Activated T-cell treated with anti-CD3 and anti-CD28 coated beads for 24 hours (primary cell): ENCODE measurements around the gene PGLYRP1.

Experiments used
- DNase-seq: peaks from one replicate; pipeline ENCODE4 v3.0.0-alpha.2; 2020; ENCODE audit warnings: low read depth

Gene PGLYRP1

GRCh38 chr19:46000491-46001246 lies 22.2 kb downstream of the PGLYRP1 start:
- DNase-seq: peak; percentile 45

GRCh38 chr19:45999653-46000121 lies 23.2 kb downstream of the PGLYRP1 start:
- DNase-seq: no peak

GRCh38 chr19:45998834-45999233 lies 24.0 kb downstream of the PGLYRP1 start:
- no peak for DNase-seq

- no peak for DNase-seq
These were observed 25.9 kb downstream of the PGLYRP1 start for GRCh38 chr19:45996933-45997332.

GRCh38 chr19:45995715-45996385 lies 27.0 kb downstream of the PGLYRP1 start:
- DNase-seq: no peak

GRCh38 chr19:45994998-45995714 lies 27.7 kb downstream of the PGLYRP1 start, which contains the start of gene CCDC61:
Gene CCDC61 (plus strand): TSS chr19:45995467. CDS start chr19:46003019, 7,552 bp downstream.
- DNase-seq: peak; percentile 95

GRCh38 chr19:45994456-45994997 lies 28.3 kb downstream of the PGLYRP1 start:
- DNase-seq: no peak

- no peak for DNase-seq
These were observed 32.6 kb downstream of the PGLYRP1 start for GRCh38 chr19:45990113-45990728.

- DNase-seq: no peak
These were observed 37.5 kb downstream of the PGLYRP1 start for GRCh38 chr19:45985321-45985720.

GRCh38 chr19:45981350-45981749 lies 41.5 kb downstream of the PGLYRP1 start:
- no peak for DNase-seq

GRCh38 chr19:45978156-45978555 lies 44.7 kb downstream of the PGLYRP1 start:
- DNase-seq: no peak

GRCh38 chr19:45976178-45976577 lies 46.7 kb downstream of the PGLYRP1 start:
- no peak for DNase-seq

- no peak for DNase-seq
These were observed 47.4 kb downstream of the PGLYRP1 start for GRCh38 chr19:45975306-45976070.

GRCh38 chr19:45973553-45974338 lies 49.1 kb downstream of the PGLYRP1 start, which contains the start of gene NOVA2:
Gene NOVA2 (minus strand): TSS chr19:45973865. CDS start chr19:45973351, 514 bp downstream.
- peak; percentile 25 for DNase-seq

GRCh38 chr19:45972947-45973540 lies 49.8 kb downstream of the PGLYRP1 start:
- DNase-seq: no peak

- DNase-seq: no peak
These were observed 50.5 kb downstream of the PGLYRP1 start for GRCh38 chr19:45972081-45972946.

- no peak for DNase-seq
These were observed 51.5 kb downstream of the PGLYRP1 start for GRCh38 chr19:45971260-45971902.

GRCh38 chr19:45969676-45970075 lies 53.2 kb downstream of the PGLYRP1 start:
- DNase-seq: no peak
